22Rv1 (cell line): Measurements from ENCODE around the gene ZNF804A.

Experiments
- ZFX ChIP-seq: fragments of 450-650 bp; IDR thresholded peaks from 2 replicates; pipeline ENCODE4 v1.6.1; 2017; ENCODE audit warnings: antibody characterized with exemption, borderline replicate concordance
- TF ChIP-seq, protein P1 (sequence below): fragments of 450-650 bp; IDR thresholded peaks from 2 replicates; pipeline ENCODE4 v1.5.1; 2017; ENCODE audit warnings: mild to moderate bottlenecking

DNA sequence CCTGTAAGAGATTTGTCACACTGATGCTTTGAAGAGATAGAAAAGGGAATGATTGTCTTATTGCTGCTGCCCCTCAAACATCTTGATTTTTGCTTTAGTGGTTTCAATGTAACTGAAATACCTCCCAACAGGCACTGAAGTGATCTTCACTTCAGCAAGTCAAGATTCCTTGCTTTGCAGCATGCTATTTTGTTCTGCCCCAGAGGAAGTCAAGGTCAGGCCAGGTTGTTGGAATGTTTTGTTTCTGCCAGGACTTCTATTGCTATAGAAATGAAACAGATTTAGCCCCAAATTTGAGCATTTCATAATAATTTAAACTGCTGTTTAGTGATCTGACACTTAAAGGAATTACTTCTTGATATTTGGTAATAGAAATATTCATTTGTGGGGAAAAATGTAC lies 277.6 kb downstream of the ZNF804A start:
- TF ChIP-seq, protein P1, sequence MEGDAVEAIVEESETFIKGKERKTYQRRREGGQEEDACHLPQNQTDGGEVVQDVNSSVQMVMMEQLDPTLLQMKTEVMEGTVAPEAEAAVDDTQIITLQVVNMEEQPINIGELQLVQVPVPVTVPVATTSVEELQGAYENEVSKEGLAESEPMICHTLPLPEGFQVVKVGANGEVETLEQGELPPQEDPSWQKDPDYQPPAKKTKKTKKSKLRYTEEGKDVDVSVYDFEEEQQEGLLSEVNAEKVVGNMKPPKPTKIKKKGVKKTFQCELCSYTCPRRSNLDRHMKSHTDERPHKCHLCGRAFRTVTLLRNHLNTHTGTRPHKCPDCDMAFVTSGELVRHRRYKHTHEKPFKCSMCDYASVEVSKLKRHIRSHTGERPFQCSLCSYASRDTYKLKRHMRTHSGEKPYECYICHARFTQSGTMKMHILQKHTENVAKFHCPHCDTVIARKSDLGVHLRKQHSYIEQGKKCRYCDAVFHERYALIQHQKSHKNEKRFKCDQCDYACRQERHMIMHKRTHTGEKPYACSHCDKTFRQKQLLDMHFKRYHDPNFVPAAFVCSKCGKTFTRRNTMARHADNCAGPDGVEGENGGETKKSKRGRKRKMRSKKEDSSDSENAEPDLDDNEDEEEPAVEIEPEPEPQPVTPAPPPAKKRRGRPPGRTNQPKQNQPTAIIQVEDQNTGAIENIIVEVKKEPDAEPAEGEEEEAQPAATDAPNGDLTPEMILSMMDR = no peak
- no peak for TF ChIP-seq ZFX
